ENCODE results near the gene KDM4C.
"Not testable (repeated sequence)": the region's sequence is repeated elsewhere in the genome, so short reads cannot be mapped to it uniquely, and the experiment has no call there.

The KDM4C gene

DNA sequence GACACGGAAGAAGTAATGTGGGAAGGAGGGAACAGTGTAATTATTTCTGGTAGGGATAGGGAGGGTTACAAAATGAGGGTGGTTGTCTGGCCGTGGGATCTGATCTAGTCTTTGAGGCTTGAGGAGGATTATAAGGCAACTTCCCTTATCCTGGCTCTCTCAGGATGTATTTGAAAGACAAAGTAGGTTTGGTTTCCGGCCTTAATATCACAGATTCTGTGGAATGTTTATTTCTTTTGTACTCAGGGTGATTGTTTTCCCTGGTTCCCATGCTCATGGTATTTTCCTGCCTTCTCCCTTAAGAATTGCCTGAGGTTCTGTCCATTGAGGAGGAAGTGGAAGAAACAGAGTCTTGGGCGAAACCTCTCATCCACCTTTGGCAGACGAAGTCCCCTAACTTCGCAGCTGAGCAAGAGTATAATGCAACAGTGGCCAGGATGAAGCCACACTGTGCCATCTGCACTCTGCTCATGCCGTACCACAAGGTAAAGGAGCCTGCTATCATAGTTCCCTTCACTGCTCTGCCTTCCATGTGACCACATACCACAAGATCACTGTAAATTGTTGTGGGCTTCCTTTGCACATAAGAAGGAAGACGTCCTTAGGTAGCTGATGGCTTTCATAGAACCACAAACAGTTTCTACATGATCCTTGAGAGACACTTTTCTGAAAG lies 253.8 kb downstream of the KDM4C start:
- H3K4me3 ChIP-seq (ENCODE audit: low read depth, low read length): no peak overlapping the region
- TF ChIP-seq CTCF (IDR thresholded peaks at IDR 0.05; ENCODE audit: borderline replicate concordance, insufficient read depth, low read depth, low read length): no peak

DNA sequence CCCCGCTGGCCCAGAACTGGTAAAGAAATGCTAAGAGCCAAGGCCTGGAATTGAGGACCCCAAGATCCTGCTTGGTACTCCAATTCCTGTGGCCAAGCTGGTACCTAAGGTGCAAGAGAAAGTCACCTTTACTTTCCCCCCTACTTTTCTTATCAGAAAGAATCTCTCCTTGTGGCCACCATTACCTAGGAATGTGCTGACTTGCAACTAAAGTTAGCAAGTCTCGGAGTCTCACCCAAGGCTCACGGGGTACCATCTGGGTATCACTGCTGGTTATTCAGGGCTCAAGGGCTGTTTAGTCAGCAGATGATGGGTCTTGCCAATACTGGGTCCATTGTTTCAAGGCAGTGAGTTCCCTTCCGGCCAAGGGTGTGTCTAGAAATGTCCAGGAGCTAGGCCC lies 270.2 kb downstream of the KDM4C start:
- no peak overlapping the region for H3K4me3 ChIP-seq (ENCODE audit: low read depth, low read length)
- no peak for TF ChIP-seq CTCF (IDR thresholded peaks at IDR 0.05; ENCODE audit: borderline replicate concordance, insufficient read depth, low read depth, low read length)

- no peak for TF ChIP-seq CTCF (IDR thresholded peaks at IDR 0.05; ENCODE audit: borderline replicate concordance, insufficient read depth, low read depth, low read length)
- H3K4me3 ChIP-seq (ENCODE audit: low read depth, low read length): no peak overlapping the region
Observed at GRCh38 chr9:7028591-7028990, 270.8 kb downstream of the KDM4C start.

DNA sequence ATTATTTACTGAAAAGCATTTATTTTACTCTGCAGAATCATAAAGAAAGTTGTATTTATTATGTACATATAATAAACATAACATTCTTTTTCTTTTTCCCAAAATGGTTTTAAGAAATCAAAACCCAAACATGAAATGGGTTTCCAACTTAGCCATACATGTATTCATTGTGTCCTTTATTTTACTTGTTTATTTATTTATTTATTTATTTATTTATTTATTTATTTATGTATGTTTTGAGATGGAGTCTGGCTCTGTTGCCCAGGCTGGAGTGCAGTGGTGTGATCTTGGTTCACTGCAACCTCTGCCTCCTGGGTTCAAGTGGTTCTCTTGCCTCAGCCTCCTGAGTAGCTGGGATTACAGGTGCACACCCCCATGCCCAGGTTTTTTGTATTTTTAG lies 273.2 kb downstream of the KDM4C start:
- not testable (repeated sequence) for H3K4me3 ChIP-seq (ENCODE audit: low read depth, low read length)

GRCh38 chr9:7033076-7034045 lies 275.6 kb downstream of the KDM4C start:
- TF ChIP-seq CTCF (IDR thresholded peaks at IDR 0.05; ENCODE audit: borderline replicate concordance, insufficient read depth, low read depth, low read length): no peak
- H3K4me3 ChIP-seq (ENCODE audit: low read depth, low read length): no peak overlapping the region

- TF ChIP-seq CTCF (IDR thresholded peaks at IDR 0.05; ENCODE audit: borderline replicate concordance, insufficient read depth, low read depth, low read length): no peak
- H3K4me3 ChIP-seq (ENCODE audit: low read depth, low read length): no peak overlapping the region
Observed at GRCh38 chr9:7037176-7037575, 279.4 kb downstream of the KDM4C start.

- H3K4me3 ChIP-seq (ENCODE audit: low read depth, low read length): no peak overlapping the region
- TF ChIP-seq CTCF (IDR thresholded peaks at IDR 0.05; ENCODE audit: borderline replicate concordance, insufficient read depth, low read depth, low read length): no peak
Observed at GRCh38 chr9:7042124-7042523, 284.4 kb downstream of the KDM4C start.
